Endometrial microvascular endothelial cells (primary cell): ENCODE data around the gene SWT1. TPM values are rescaled to one million over a fixed set of nuclear protein-coding genes. Genes with fewer than 3 reads are reported as not detected.
"Not testable (repeated sequence)": the region's sequence is repeated elsewhere in the genome, so short reads cannot be mapped to it uniquely, and the experiment has no call there.

ENCODE experiments used
- in situ Hi-C: cut with HindIII; loops from 2 replicates; pipeline ENCODE4 v1.10.0; 2017; ENCODE audit warnings: low sequenced_read_pairs, low pct_unique_long_range_greater_than_20kb; ENCODE audit errors: inconsistent ontology term
- total RNA-seq: library from RNA; depleted of rRNA; stranded (reverse); fragments of >200 nt; gene quantifications from one replicate; pipeline ENCODE4 v1.2.3, GENCODE V29; 2015; ENCODE audit errors: inconsistent ontology term

The SWT1 gene
- total RNA-seq, 1 donor from 2014 or later: 4.6 TPM

DNA sequence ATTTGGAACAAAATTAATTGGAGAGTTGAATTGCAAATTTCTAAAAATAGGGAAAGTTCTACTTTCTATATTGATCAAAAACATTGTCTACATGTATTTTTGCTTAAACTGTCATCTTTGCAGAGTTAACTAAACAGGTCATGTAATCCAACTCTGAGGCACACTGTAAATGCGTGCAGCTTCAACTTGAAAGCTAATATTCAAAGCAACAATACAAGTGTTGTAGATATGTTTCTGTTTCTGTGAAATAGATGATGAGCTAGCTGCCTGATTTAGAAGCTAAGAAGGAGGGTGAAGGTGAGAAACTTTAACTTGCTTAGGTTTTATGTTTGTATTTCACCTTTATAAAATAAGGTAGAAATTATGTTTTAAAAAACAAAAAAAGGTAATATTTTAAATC lies 82.9 kb downstream of the SWT1 start:
- in situ Hi-C loops: no loop called here

DNA sequence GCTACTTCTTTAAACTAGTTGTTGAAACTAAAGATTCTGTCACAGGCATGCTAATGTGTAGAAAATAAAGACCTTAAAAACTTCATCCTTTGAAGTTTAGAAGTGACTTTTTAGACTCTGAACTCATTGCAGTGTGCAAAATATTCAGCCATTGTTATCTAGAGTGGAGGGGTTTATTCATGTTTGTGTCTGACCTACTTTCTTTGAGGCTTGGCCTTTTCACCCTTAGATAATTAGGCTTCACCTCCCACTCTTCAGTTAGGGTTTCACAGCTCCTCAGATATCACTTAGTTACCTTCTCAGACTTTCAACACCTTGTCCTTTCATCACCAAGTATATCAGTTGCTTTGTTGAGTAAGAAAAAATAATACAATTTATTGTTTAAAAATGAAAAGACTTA lies 84.2 kb downstream of the SWT1 start:
- in situ Hi-C loops: no loop called here

DNA sequence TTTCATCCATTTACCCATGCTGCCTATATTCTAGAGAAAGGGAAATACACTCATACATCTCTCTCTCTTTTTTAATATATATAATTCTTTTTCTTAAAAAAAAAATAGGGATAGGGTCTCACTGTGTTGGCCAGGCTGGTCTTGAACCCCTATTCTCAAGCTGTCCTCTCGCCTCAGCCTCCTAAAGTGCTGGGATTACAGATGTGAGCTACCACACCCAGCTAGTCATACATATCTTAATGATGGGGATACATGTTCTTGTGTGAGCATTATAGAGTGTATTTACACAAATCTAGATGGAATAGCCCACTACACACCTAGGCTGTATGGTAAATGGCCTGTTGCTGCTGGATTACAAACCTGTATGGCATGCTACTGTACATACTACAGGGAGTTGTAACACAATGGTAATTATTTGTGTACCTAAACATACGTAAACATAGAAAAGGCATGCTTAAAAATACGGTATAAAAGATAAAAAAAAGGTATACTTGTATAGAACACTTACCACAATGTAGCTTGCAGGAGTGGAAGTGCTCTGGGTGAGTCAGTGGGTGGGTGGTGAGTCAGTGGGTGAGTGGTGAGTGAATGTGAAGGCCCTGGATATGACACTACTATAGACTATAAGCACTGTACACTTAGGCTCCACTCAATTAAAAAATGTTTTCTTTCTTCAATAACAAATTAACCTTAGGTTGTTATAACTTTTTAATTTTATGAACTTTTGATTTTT lies 87.2 kb downstream of the SWT1 start:
- in situ Hi-C loops: no loop called here

DNA sequence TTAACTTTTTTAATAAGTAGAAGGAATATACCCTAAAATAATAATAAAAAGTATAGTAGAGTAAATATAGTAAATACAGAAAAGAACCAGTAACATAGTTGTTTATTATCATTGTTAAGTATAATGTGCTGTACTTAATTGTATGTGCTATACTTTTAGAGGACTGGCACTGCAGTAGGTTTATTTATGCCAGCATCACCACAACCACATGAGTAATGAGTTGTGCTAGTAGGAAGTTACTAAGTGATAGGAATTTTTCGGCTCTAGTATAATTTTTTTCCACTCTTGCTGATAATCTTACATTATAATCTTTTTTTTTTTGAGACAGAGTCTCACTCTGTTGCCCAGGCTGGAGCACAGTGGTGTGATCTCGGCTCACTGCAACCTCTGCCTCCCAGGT lies 88.5 kb downstream of the SWT1 start:
- in situ Hi-C loops: no loop called here

DNA sequence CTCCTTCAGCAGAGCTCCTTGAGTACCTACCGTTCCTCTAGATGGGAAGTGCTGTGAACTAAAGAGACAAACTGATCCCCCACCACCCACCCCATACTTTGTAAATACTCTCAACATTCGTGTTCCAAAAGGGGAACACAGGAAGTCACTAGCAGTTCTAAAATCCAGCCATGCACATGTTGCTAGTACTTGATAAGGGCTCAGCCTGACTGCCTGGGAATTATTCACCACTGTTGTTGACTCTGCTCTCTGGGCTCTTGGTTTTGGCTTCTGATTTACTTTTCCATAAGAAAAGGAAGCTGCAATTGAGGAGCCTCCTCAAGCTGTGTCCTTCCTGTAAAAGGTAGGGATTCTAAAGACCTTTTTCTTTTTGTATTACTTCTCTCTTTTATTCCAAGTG lies 92.6 kb downstream of the SWT1 start:
- in situ Hi-C loops: no loop called here

DNA sequence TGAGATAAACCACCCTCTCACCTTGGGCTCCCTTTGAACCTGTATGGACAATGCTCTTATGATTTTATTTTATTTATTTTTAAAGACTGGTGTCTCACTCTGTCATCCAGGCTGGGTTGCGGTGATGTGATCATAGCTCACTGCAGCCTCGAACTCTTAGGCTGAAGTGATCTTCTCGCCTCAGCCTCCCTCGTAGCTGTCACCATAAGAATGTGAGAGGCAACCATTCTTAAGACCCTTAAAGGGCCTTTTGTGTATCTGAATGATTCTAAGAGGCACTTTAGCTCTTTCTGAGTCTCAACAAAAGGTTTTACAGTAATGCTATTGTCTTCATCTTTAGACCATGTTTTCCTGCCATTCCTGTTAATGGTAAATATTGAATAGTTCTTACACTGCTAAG lies 93.1 kb downstream of the SWT1 start:
- in situ Hi-C loops: no loop called here

DNA sequence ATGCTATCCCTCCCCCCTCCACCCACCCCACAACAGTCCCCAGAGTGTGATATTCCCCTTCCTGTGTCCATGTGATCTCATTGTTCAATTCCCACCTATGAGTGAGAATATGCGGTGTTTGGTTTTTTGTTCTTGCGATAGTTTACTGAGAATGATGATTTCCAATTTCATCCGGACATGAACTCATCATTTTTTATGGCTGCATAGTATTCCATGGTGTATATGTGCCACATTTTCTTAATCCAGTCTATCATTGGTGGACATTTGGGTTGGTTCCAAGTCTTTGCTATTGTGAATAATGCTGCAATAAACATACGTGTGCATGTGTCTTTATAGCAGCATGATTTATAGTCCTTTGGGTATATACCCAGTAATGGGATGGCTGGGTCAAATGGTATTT lies 95.0 kb downstream of the SWT1 start:
- in situ Hi-C loops: not testable (repeated sequence)

DNA sequence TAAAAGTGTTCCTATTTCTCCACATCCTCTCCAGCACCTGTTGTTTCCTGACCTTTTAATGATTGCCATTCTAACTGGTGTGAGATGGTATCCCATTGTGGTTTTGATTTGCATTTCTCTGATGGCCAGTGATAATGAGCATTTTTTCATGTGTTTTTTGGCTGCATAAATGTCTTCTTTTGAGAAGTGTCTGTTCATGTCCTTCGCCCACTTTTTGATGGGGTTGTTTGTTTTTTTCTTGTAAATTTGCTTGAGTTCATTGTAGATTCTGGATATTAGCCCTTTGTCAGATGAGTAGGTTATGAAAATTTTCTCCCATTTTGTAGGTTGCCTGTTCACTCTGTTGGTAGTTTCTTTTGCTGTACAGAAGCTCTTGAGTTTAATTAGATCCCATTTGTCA lies 95.4 kb downstream of the SWT1 start:
- in situ Hi-C loops: not testable (repeated sequence)

DNA sequence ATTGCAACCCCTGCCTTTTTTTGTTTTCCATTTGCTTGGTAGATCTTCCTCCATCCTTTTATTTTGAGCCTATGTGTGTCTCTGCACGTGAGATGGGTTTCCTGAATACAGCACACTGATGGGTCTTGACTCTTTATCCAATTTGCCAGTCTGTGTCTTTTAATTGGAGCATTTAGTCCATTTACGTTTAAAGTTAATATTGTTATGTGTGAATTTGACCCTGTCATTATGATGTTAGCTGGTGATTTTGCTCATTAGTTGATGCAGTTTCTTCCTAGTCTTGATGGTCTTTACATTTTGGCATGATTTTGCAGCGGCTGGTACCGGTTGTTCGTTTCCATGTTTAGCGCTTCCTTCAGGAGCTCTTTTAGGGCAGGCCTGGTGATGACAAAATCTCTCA lies 98.6 kb downstream of the SWT1 start:
- in situ Hi-C loops: not testable (repeated sequence)

DNA sequence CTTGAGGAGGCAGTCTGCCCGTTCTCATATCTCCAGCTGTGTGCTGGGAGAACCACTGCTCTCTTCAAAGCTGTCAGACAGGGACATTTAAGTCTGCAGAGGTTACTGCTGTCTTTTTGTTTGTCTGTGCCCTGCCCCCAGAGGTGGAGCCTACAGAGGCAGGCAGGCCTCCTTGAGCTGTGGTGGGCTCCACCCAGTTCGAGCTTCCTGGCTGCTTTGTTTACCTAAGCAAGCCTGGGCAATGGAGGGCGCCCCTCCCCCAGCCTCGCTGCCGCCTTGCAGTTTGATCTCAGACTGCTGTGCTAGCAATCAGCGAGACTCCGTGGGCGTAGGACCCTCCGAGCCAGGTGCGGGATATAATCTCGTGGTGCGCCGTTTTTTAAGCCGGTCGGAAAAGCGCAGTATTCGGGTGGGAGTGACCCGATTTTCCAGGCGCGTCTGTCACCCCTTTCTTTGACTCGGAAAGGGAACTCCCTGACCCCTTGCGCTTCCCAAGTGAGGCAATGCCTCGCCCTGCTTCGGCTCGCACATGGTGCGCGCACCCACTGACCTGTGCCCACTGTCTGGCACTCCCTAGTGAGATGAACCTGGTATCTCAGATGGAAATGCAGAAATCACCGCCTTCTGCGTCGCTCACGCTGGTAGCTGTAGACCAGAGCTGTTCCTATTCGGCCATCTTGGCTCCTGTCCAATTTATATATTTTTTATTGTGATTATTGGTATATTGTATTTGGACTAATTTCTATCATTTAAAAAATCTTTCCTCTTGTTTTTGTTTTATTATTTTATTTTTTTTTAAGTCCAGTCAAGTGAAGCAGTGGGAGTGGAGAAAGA lies 100.4 kb downstream of the SWT1 start:
- in situ Hi-C loops: not testable (repeated sequence)

DNA sequence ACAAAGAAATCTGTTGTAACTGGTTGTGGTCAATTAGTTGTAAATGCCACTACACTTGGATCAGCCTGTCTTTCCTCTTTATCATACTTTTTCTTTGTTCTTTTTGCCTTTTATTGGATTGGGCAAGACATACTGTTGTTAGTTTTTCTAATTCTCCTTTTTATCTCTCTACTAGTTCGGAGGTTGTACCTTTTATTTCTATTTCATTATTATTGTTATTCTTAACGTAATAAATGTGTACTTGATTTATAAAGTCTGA lies 100.9 kb downstream of the SWT1 start:
- in situ Hi-C loops: no loop called here

DNA sequence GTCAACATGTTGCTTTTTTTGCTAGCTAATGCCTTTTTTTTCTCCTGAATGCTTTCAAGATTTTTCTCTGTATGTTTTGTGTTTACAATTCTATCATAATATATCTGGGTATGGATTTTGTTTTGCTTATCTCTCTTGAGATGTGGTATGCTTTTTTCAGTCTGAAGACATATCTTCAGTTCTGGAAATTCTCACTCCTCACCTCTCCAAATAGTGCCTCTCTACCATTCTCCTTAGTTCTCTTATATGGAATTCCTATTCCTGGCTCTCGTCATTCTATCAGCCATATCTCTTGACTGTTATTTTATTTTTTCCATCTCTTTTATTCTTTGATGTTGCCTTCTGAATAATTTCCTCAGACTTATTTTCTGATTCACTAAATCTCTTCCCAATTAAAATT lies 101.7 kb downstream of the SWT1 start:
- in situ Hi-C loops: no loop called here

DNA sequence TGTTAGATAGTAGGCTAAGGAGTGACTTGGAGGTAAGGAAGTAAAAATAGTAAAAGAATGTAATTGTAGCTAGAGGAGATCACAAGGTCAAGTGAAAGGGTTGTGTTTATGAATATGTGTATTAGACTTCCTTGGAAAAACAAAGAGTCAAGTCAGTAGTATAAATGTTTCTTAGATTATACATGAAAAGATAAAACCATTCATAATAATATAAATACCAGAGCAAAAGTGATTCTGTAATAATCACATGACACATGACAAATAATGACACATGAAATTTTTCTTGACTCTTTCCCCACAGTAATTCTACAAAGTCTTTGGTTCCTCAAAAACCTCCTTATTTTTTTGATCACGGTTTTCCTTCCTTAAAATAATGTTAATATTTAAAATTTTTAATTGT lies 103.6 kb downstream of the SWT1 start:
- in situ Hi-C loops: no loop called here

DNA sequence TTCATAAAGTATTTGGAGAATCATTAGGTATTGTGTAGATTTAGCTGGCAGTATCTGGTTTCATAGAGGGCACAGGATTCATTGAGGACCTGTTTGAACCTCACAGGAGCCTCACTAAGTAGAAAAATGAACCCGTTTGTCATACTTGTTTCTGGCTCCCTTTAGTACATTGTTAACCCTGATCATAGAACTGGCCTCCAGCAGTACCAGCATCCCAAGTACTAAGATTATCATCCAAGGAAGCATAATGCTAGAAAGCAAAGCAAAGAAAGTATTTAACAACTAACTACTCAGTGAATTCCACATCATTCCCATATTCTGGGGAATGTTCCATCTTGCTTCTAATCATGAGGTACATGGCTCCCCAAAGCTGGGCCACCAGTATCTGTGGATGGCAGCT lies 105.2 kb downstream of the SWT1 start:
- in situ Hi-C loops: no loop called here

DNA sequence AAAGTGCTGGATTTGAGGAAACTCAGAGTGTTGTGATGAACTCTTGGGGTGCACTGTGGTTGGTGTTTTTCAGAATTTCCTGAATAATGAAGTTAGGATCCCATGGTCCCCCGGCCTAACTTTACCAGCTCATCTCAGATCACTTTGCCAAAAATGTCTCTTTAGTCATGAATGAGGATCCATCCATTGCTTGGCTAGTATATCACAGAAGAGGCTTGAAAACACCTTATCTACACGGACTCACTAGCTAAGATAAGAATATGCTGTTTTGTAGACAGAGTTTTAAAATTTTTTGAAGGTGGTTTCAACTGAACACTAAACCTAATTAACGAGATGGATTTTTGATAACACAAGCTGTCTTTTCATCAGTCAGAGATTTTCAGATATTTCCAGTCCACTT lies 106.3 kb downstream of the SWT1 start:
- in situ Hi-C loops: no loop called here

DNA sequence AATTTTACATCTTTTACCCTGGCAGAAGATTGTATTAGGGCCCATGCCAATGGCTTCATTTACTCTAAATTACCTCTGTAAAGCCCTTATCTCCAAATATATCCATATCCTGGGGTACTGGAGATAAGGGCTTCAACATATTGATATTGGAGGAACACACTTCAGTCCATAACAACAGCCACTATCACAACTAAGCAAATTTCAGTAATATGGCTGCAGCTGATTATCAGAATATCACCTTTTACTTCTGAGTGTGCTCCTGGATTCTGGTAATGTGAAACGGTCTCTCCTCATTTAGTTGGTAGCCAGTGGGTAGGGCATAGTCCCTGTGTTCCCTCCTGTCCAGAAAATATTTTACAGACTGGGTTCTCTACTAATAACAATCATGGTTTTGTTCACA lies 106.8 kb downstream of the SWT1 start:
- in situ Hi-C loops: no loop called here

DNA sequence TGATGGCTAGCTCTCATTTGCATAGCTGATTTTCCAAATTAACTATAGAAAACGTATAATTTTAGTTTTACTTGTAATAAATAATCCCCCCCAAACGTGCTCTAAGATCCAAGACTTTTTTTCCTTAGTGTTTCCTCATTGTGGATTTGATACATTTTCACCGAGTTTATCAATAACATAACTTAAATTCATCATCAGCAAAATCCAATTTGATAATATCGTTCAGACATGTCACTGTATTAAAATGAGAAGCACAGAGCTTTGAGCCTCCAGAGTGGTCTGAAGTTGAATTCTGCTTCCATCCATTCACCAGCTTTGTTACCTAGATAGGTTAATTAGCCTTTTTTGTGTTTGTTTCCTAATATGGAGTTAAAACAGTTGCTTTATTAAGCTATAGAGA lies 108.3 kb downstream of the SWT1 start:
- in situ Hi-C loops: no loop called here

DNA sequence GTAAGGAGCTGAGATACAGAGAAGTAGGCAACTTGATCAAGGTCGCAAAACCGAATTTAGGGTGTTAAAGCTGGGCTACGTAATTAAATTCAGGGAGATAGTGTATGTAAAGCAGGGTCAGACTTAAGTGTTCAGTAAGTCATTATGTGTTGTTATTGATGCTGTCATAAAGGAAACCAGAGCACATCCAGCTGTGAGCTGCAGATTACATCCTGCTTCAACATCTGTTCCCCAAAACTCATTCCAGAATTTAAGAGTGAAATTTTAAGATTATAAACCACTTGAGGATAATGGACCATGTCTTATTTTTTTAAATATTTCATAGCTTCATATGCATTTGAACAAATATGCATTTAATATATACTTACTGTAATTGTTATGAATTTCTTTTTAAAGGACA lies 110.3 kb downstream of the SWT1 start:
- in situ Hi-C loops: no loop called here

DNA sequence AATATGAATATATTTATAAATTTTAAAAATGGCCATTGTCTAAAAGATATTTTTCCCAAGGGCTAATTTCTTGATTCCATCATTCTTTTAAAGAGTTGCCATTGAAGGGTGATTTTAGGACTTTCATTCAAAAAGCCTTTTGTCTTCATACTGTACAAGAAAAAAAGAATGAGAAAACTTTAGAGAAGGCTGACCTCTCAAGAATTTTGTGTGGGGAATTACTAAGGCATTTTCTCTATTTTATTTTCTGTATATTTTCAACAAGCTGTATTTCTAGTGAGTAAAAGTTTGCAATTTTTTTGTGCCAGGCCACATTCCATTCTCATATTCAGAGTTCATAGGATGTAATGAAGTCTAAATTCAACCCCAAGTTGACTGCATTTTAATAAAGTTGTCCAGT lies 110.7 kb downstream of the SWT1 start:
- in situ Hi-C loops: no loop called here

DNA sequence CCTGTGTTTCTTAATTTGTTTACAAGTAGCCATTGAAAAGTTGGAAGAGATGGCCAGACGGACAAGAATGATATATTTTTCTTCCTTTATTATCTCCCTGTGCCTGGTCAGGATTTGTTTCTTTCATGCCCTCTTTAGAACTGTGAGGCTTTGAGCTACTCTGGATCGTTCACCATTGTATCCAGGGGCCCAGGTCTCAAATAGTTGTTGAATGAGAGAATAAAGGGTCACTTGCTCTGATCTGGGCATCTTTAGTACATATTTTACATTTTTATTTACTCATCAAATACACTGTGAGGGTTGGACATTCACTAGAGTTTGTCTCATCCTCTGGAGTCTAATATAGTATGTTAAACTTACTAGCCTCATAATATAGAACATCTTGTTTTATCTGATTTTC lies 111.4 kb downstream of the SWT1 start:
- in situ Hi-C loops: no loop called here

DNA sequence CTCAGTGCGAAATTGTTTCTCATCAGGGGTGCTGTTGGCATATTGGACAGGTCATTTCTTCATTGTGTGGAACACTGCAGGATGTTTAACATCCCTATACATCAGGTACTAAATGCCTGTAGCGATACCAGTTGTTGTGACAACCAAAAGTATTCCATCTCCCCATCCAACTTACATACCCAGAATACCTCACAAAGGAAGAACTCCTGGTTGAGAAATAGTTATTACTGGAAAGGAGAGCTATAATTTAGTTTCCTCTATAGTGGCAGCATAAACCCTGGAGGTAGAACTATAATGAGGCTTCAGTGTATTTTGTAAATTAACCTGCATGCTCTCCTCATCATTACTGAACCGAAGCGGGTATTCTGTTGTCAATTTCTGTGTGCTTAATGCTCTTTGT lies 115.0 kb downstream of the SWT1 start:
- in situ Hi-C loops: no loop called here
